ENCODE data around the gene TPSAB1.
A peak's percentile ranks its signal among the peaks of the same experiment; 100 is the strongest.

Gene TPSAB1

DNA sequence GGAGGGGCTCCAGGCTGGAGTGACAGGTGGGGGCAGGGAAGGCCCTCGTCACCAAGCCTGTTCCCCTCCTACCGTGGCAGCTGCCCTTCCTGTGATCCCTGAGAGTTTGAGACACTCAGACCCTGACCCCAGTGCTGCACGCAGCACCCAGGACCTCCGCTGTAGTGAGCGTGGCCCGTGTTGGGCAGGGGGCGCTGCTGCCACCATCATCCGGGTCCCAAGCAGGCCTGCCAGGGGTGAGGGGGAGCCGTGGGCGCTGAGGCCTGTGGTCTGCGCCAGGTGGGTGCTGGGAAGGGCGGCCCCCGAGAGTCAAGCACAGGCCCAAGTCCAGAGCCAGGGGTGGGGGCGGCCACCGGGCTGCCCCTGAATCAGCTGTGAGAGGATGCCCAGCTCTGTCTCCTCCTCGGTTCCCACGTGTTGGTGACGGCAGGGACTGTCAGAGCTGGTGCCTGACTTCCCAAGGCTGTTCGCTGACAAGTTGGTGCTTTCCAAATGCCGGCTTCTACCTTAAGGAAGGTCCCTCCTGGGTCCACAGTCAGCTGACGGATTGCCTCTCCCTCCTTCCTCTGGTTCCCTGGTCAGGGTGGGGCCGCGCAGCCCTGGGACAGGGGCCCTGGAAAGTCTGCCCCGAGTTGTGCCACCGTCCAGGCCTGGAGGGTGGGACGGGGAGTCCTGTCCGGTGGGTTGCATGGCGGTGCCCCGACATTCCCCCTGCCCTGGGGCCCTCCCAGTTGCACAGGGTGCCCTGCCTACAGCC lies 46.5 kb upstream of the TPSAB1 start:
- no peak overlapping the region for H2AFZ ChIP-seq (ENCODE audit: low read length)
- H4K20me1 ChIP-seq (ENCODE audit: insufficient read depth, low read length, poor library complexity, severe bottlenecking): no peaks in the 10 kb centered on the region
- no peaks in the 10 kb centered on the region for H3F3A ChIP-seq (ENCODE audit: low read depth)
- no peaks in the 10 kb centered on the region for H3K27me3 ChIP-seq (ENCODE audit: insufficient read depth, low read length, poor library complexity, severe bottlenecking)
- TF ChIP-seq, protein P1, sequence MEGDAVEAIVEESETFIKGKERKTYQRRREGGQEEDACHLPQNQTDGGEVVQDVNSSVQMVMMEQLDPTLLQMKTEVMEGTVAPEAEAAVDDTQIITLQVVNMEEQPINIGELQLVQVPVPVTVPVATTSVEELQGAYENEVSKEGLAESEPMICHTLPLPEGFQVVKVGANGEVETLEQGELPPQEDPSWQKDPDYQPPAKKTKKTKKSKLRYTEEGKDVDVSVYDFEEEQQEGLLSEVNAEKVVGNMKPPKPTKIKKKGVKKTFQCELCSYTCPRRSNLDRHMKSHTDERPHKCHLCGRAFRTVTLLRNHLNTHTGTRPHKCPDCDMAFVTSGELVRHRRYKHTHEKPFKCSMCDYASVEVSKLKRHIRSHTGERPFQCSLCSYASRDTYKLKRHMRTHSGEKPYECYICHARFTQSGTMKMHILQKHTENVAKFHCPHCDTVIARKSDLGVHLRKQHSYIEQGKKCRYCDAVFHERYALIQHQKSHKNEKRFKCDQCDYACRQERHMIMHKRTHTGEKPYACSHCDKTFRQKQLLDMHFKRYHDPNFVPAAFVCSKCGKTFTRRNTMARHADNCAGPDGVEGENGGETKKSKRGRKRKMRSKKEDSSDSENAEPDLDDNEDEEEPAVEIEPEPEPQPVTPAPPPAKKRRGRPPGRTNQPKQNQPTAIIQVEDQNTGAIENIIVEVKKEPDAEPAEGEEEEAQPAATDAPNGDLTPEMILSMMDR (conservative IDR thresholded peaks at IDR 0.05; ENCODE audit: low read length): no peak
- no peak for TF ChIP-seq EZH2phosphoT487 (IDR thresholded peaks at IDR 0.05; ENCODE audit: borderline replicate concordance)
- H3K9me2 ChIP-seq (replicated peaks; ENCODE audit: low read depth, low read length): no peaks in the 10 kb centered on the region
- H3K79me2 ChIP-seq (ENCODE audit: insufficient read depth, low read length): no peaks in the 10 kb centered on the region
- H3K4me2 ChIP-seq (ENCODE audit: low read depth, low read length, poor library complexity, severe bottlenecking): no peak overlapping the region
- no peaks in the 10 kb centered on the region for H3K36me3 ChIP-seq (ENCODE audit: insufficient read depth, low read length)
- H3K9me3 ChIP-seq (ENCODE audit: insufficient read depth, low read depth, low read length): no peaks in the 10 kb centered on the region
- H3K4me3 ChIP-seq (ENCODE audit: low read length, poor library complexity, severe bottlenecking): no peak overlapping the region
- no peaks in the 10 kb centered on the region for H3K4me1 ChIP-seq (ENCODE audit: insufficient read depth, low read length, poor library complexity, severe bottlenecking)
- no peak overlapping the region for H3K9ac ChIP-seq (ENCODE audit: low read depth, low read length, poor library complexity, severe bottlenecking)

GRCh38 chr16:1194665-1195392 lies 45.7 kb upstream of the TPSAB1 start:
- Histone ChIP-seq H3K36me3 (ENCODE audit: insufficient read depth, low read length) (no peaks in the 10 kb centered on the region), H3K79me2 (ENCODE audit: insufficient read depth, low read length) (no peaks in the 10 kb centered on the region), H4K20me1 (ENCODE audit: insufficient read depth, low read length, poor library complexity, severe bottlenecking) (no peaks in the 10 kb centered on the region), H3K4me2 (ENCODE audit: low read depth, low read length, poor library complexity, severe bottlenecking) (no peak overlapping the region), H2AFZ (ENCODE audit: low read length) (no peak overlapping the region), H3K4me3 (ENCODE audit: low read length, poor library complexity, severe bottlenecking) (no peak overlapping the region), H3F3A (ENCODE audit: low read depth) (no peaks in the 10 kb centered on the region), H3K9me3 (ENCODE audit: insufficient read depth, low read depth, low read length) (no peaks in the 10 kb centered on the region), H3K9ac (ENCODE audit: low read depth, low read length, poor library complexity, severe bottlenecking) (no peak overlapping the region), H3K27me3 (ENCODE audit: insufficient read depth, low read length, poor library complexity, severe bottlenecking) (no peaks in the 10 kb centered on the region), H3K9me2 (replicated peaks; ENCODE audit: low read depth, low read length) (no peaks in the 10 kb centered on the region), H3K4me1 (ENCODE audit: insufficient read depth, low read length, poor library complexity, severe bottlenecking) (no peaks in the 10 kb centered on the region)
- TF ChIP-seq, protein P1 (conservative IDR thresholded peaks at IDR 0.05; ENCODE audit: low read length): peak; percentile 26; the same call in 1 of the 2 replicates
- no peak for TF ChIP-seq EZH2phosphoT487 (IDR thresholded peaks at IDR 0.05; ENCODE audit: borderline replicate concordance)

DNA sequence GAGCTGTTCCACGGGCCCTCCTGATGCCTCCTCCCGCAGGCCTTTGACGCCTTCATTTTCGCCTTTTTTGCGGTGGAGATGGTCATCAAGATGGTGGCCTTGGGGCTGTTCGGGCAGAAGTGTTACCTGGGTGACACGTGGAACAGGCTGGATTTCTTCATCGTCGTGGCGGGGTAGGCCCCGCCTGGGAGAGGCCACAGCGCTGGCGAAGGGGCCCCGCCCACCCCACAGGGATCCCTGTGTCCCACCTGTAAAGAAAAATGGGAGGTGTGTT lies 45.2 kb upstream of the TPSAB1 start:
- Histone ChIP-seq H3K79me2 (ENCODE audit: insufficient read depth, low read length) (no peaks in the 10 kb centered on the region), H3K9me3 (ENCODE audit: insufficient read depth, low read depth, low read length) (no peaks in the 10 kb centered on the region), H3K4me2 (ENCODE audit: low read depth, low read length, poor library complexity, severe bottlenecking) (no peak overlapping the region), H4K20me1 (ENCODE audit: insufficient read depth, low read length, poor library complexity, severe bottlenecking) (no peaks in the 10 kb centered on the region), H2AFZ (ENCODE audit: low read length) (no peak overlapping the region), H3K27me3 (ENCODE audit: insufficient read depth, low read length, poor library complexity, severe bottlenecking) (no peaks in the 10 kb centered on the region), H3K9me2 (replicated peaks; ENCODE audit: low read depth, low read length) (no peaks in the 10 kb centered on the region), H3K4me1 (ENCODE audit: insufficient read depth, low read length, poor library complexity, severe bottlenecking) (no peaks in the 10 kb centered on the region), H3K4me3 (ENCODE audit: low read length, poor library complexity, severe bottlenecking) (no peak overlapping the region), H3K36me3 (ENCODE audit: insufficient read depth, low read length) (no peaks in the 10 kb centered on the region), H3F3A (ENCODE audit: low read depth) (no peaks in the 10 kb centered on the region), H3K9ac (ENCODE audit: low read depth, low read length, poor library complexity, severe bottlenecking) (no peak overlapping the region)
- TF ChIP-seq EZH2phosphoT487 (IDR thresholded peaks at IDR 0.05; ENCODE audit: borderline replicate concordance): no peak
- TF ChIP-seq, protein P1 (conservative IDR thresholded peaks at IDR 0.05; ENCODE audit: low read length): no peak
